ENCODE data around the gene BDNF.

Gene BDNF

DNA sequence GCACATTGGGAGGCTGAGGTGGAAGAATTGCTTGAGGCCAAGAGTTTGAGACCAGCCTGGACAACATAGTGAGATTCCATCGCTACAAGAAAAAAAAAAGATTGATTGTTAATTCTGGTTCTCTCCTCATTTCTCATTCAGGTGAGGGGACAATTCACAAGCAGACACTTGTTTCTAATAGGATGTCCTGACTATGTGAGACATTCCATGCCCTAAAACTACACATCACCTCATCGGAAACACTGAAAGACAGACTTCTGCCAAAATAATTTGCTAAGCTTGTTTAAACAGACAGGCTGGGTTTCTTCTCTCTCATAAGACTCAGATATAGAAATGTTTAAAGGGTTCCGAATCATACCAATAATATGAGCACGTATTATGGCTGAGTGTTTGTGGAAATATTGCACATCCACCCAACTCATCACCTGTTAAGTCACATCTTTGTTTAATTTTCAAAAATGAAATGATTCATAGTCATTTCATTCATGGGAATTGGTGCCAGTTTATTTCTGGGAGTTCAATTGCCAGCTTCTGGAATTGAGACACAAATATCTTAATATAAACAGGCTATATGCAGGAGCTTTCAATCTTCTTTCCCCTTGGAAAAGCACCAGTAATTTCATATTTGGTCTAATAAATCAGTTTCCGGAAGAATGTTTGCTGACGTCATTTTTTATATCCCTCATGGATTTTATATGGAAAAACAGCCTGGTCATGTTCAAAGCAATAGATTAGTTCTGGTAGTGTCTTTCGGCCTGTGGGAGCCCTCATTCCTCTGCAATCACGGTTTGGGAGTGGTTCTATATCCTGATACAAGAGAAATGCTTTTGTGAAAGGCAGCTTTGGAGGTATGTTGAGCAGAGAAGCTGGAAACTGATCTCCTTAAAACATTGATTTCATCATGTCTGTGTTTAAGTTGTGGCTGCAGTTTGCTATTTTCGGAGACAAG, 87.0 kb downstream of the BDNF start:
- DNase-seq (ENCODE audit: extremely low read depth, insufficient read length), result no peak
- H3K27me3 ChIP-seq (replicated peaks; ENCODE audit: control insufficient read depth, insufficient read depth, low read length), result no peaks in the 10 kb centered on the region

DNA sequence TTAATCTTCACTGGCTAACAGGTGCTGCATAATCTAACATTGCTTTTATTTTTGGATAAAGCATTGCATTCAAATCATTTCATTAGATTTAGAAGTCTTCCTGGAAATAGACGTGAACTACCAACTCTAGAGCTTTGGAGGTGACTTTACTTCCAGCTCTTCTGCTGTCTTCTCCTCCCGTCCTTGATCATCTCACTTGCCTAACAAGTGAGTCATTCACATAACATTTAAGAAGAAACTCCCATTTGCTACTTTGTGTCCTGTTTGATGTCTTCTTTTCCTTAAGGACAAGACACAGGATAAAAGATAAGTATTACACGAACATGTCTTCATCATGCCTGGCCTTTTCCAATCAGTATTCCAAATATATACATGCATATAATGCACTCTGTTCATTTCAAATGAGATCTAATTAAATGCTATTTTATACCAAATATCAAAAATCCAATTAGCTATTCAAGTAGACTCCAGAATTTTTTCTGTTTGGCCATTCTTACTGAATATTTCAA, 88.3 kb downstream of the BDNF start:
- no peak for DNase-seq (ENCODE audit: extremely low read depth, insufficient read length)
- Histone ChIP-seq H3K36me3 (ENCODE audit: control insufficient read depth, insufficient read depth, low read length) (no peaks in the 10 kb centered on the region), H3K27me3 (replicated peaks; ENCODE audit: control insufficient read depth, insufficient read depth, low read length) (no peaks in the 10 kb centered on the region), H3K4me3 (replicated peaks; ENCODE audit: low read depth, low read length) (no peak overlapping the region)
- TF ChIP-seq, protein P1, sequence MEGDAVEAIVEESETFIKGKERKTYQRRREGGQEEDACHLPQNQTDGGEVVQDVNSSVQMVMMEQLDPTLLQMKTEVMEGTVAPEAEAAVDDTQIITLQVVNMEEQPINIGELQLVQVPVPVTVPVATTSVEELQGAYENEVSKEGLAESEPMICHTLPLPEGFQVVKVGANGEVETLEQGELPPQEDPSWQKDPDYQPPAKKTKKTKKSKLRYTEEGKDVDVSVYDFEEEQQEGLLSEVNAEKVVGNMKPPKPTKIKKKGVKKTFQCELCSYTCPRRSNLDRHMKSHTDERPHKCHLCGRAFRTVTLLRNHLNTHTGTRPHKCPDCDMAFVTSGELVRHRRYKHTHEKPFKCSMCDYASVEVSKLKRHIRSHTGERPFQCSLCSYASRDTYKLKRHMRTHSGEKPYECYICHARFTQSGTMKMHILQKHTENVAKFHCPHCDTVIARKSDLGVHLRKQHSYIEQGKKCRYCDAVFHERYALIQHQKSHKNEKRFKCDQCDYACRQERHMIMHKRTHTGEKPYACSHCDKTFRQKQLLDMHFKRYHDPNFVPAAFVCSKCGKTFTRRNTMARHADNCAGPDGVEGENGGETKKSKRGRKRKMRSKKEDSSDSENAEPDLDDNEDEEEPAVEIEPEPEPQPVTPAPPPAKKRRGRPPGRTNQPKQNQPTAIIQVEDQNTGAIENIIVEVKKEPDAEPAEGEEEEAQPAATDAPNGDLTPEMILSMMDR (IDR thresholded peaks at IDR 0.05; ENCODE audit: insufficient read depth, low read length, poor library complexity, severe bottlenecking), result no peak

More for the DNA sequence above, 87.0 kb downstream of the BDNF start:
- H3K36me3 ChIP-seq (ENCODE audit: control insufficient read depth, insufficient read depth, low read length), result no peaks in the 10 kb centered on the region
- TF ChIP-seq, protein P1 (IDR thresholded peaks at IDR 0.05; ENCODE audit: insufficient read depth, low read length, poor library complexity, severe bottlenecking), result no peak
- H3K4me3 ChIP-seq (replicated peaks; ENCODE audit: low read depth, low read length), result no peak overlapping the region

DNA sequence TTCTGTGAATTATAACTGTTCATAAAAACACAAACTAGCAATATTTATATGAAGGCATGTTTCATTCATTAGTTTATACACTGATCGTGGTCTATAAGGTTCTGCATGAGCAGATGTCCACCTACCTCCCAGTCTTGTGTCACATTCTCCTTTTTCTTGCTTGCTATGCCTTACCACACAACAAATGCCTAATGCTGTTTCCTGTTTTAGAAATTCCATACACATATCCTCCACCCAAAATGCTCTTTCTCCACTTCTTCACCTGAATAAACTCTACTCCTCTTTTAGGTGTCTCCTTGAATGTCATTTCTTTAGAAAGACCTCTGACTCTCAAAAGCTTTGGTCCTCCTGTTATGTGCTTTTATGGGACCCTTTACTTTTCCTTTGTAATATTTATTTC, 88.9 kb downstream of the BDNF start:
- TF ChIP-seq, protein P1 (IDR thresholded peaks at IDR 0.05; ENCODE audit: insufficient read depth, low read length, poor library complexity, severe bottlenecking), result no peak
- H3K4me3 ChIP-seq (replicated peaks; ENCODE audit: low read depth, low read length), result no peak overlapping the region

DNA sequence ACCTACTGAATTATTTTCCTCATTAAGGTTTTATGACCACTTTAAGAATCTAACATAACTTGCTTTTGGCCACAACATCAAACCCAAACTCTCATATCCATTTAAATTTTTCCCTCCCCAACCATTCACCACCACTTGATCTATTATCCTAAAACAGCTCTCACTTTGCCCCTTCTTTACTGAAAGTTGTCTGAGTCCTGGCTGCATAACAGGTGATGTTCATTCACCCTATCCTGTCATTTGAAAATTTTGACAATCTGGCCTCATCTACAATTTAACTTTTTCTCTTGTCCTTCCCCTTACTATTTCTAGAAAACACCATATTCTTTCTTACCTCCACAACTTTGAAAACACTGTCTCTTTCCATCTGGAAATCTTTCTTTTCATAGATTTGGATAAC, 89.3 kb downstream of the BDNF start:
- no peak overlapping the region for H3K4me3 ChIP-seq (replicated peaks; ENCODE audit: low read depth, low read length)
- no peak for DNase-seq (ENCODE audit: extremely low read depth, insufficient read length)
- no peaks in the 10 kb centered on the region for H3K36me3 ChIP-seq (ENCODE audit: control insufficient read depth, insufficient read depth, low read length)
- H3K27me3 ChIP-seq (replicated peaks; ENCODE audit: control insufficient read depth, insufficient read depth, low read length), result no peaks in the 10 kb centered on the region
- TF ChIP-seq, protein P1 (IDR thresholded peaks at IDR 0.05; ENCODE audit: insufficient read depth, low read length, poor library complexity, severe bottlenecking), result no peak

More for the DNA sequence above, 88.9 kb downstream of the BDNF start:
- no peak for DNase-seq (ENCODE audit: extremely low read depth, insufficient read length)
- no peaks in the 10 kb centered on the region for H3K27me3 ChIP-seq (replicated peaks; ENCODE audit: control insufficient read depth, insufficient read depth, low read length)
- H3K36me3 ChIP-seq (ENCODE audit: control insufficient read depth, insufficient read depth, low read length), result no peaks in the 10 kb centered on the region

DNA sequence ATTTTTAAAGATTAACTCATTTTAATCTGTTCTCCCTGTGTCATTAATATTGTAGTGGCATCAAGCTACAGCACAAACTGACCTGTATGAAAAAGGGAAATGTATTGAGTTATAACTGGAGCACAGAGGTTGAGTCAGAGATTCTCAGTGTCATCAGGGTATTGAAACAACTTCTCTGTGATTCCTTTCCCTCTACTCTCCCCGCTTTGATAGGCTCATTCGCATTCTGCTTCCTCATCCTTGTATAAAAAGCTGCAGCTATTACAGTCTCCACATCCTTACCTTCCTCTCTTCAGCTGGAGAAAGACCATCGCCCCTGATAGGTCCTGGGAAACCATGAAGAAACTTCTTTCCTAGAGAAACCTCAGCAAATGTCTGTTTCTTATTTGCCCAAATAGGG, 90.0 kb downstream of the BDNF start:
- Histone ChIP-seq H3K4me3 (replicated peaks; ENCODE audit: low read depth, low read length) (no peak overlapping the region), H3K36me3 (ENCODE audit: control insufficient read depth, insufficient read depth, low read length) (no peaks in the 10 kb centered on the region), H3K27me3 (replicated peaks; ENCODE audit: control insufficient read depth, insufficient read depth, low read length) (no peaks in the 10 kb centered on the region)
- no peak for DNase-seq (ENCODE audit: extremely low read depth, insufficient read length)
- TF ChIP-seq, protein P1 (IDR thresholded peaks at IDR 0.05; ENCODE audit: insufficient read depth, low read length, poor library complexity, severe bottlenecking), result no peak

Data from GM06990 (cell line).